Thyroid gland (tissue), 4 donors: ENCODE data around the gene KIF23.

Experiments used
- POLR2A ChIP-seq, 2 donors: fragments of 450-650 bp; IDR thresholded peaks; one replicate each; pipeline ENCODE4 v1.6.1; 2017; ENCODE audit warnings: antibody characterized with exemption in 2 of 2, mild to moderate bottlenecking in 2 of 2, moderate library complexity in 1 of 2
- TF ChIP-seq, protein P1 (sequence below), 6 experiments: fragments of 200-600 bp in 3 of 6; fragments of 450-650 bp in 3 of 6; sonication (generic) in 3 of 6; IDR thresholded peaks; one replicate each; pipeline ENCODE4 v1.5.1; 2016 to 2019; ENCODE audit warnings: antibody characterized with exemption in 6 of 6, mild to moderate bottlenecking in 2 of 6, inconsistent platforms in 1 of 6, moderate library complexity in 1 of 6

DNA sequence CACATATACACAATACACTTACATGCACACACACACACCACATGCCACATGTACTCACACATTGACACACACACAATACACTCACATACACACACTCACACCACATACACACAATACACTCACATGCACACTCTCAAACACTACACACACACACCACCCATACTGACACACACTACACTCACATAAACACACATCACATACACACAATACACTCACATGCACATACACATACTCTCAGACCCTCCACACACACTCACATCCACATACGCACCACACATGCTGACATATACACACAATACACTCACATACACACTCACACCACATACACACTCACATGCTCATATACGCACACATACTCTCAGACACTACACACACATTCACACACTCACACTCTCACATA, 28.3 kb upstream of the KIF23 start:
- TF ChIP-seq, protein P1, sequence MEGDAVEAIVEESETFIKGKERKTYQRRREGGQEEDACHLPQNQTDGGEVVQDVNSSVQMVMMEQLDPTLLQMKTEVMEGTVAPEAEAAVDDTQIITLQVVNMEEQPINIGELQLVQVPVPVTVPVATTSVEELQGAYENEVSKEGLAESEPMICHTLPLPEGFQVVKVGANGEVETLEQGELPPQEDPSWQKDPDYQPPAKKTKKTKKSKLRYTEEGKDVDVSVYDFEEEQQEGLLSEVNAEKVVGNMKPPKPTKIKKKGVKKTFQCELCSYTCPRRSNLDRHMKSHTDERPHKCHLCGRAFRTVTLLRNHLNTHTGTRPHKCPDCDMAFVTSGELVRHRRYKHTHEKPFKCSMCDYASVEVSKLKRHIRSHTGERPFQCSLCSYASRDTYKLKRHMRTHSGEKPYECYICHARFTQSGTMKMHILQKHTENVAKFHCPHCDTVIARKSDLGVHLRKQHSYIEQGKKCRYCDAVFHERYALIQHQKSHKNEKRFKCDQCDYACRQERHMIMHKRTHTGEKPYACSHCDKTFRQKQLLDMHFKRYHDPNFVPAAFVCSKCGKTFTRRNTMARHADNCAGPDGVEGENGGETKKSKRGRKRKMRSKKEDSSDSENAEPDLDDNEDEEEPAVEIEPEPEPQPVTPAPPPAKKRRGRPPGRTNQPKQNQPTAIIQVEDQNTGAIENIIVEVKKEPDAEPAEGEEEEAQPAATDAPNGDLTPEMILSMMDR (IDR thresholded peaks at IDR 0.05) = no peak
- TF ChIP-seq POLR2A (IDR thresholded peaks at IDR 0.05) = no peak
